ENCODE measurements around the gene SPAG17.

Gene SPAG17

DNA sequence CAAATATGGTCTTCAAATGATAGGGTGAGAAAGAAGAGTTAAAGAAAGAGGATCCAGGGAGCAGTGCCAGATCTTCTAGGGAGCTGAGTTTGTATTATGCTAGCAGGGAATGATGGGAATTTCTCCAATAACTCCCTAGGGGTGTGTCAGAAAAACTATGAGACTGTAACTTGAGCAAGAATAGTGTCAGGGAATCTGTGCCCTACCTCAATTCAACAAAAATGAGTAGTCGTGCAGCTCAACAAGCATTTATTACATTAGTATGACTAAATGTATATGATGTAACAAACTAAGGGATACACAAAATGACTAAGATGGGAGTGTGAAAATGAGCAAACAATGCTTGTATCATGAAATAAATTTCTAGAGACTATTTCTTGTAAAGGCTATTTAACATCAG lies 24.2 kb downstream of the SPAG17 start:
- no peak for FAIRE-seq

DNA sequence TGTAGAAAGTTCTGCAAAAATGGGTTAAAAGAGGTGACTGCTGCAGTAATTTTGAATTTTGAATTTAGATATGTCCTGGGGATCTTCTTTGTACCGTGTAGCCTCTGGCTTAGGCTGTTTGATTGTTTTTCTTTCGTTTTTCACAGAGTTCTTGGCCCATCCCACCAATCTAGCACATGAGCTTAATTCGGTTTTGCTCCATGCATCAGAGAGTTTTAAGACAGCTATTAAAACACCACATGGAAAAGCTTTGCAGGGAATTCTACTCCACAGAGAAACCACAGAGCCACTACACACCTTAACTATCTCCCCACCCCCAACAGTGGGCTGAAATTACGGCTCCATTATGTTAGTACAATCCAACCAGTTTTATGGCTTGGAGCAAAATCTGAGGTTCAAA lies 25.5 kb downstream of the SPAG17 start:
- DNase-seq (ENCODE audit: low spot score): peak; percentile 65

More for the DNA sequence above, 24.2 kb downstream of the SPAG17 start:
- no peak for DNase-seq (ENCODE audit: low spot score)

DNA sequence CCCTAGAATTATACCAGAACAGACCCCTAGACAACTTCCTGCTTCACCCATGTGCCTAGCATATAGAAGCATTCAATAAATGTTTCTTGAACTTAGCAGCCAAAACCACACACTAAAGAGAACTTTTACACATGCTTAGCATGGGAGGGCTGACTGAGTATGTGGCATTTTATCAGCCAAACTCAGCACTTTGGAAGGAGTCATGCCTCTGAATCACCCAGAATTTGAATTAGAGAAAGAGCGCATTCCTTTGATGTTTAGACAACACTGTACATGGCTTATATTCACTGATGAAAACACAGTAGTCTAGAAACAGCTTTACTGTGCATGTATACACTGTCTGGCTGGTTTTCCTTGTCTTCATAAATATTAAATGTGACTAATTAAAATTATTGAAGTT lies 26.1 kb downstream of the SPAG17 start:
- DNase-seq (ENCODE audit: low spot score) (peak; percentile 75), FAIRE-seq (peak; percentile 89)

More for the DNA sequence above, 25.5 kb downstream of the SPAG17 start:
- no peak for FAIRE-seq

DNA sequence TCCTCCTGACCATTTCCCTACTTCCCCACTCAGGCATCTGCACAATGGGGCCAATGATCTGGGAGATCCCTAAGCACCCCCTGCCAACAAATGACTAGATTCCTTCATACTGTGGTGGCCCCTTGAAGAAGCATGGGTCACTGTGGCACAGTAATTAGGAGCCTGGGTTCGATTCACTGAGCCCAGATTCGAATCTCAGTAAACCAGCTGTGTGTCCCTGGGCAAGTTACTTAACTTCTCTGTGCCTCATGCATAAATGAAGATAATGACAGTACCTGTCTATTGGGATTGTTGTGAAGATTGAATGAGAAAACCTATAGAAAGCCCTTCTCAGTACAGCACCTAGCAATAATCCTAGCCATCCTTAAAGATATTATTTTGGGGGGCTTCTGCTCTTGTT lies 27.5 kb downstream of the SPAG17 start:
- FAIRE-seq (no peak), DNase-seq (ENCODE audit: low spot score) (no peak)

DNA sequence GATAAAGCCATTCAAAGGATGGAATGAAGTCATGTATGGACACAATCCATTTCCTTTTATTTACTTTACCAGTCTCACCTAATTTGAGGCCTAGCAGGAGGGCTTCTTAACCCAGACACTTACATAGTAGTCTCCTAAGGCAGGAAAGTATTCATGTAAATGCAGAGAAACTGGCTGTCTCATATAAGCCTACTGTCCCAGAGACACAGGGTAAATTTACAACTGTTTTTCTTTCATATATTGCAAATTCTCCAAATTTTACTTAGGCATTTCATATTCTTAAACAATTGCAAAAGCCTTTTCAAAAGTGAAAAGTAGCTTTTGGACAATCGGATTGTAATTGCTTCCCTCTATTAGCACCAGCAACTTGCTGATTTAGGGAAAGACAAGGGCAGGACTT lies 29.9 kb downstream of the SPAG17 start:
- DNase-seq (ENCODE audit: low spot score) (no peak), FAIRE-seq (no peak)

DNA sequence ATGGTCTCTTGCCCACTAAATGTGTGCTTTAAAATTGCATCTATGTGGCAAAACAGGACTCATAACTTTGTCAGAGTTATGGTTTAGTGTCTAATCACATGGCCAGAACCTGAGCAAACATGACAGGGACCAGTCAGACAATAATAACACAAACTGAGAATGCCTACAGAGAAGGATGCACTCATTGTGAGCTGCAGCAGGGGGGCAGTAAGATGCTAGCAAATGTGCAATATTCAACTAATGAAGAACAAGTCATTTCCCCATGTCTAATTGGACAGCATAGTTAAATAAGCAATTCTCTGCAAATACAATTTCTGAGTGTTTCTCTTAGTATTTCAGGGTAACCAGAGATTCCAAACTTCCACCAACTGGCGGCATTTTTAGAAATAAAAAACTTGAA lies 30.8 kb downstream of the SPAG17 start:
- DNase-seq (ENCODE audit: low spot score) (no peak), FAIRE-seq (no peak)

DNA sequence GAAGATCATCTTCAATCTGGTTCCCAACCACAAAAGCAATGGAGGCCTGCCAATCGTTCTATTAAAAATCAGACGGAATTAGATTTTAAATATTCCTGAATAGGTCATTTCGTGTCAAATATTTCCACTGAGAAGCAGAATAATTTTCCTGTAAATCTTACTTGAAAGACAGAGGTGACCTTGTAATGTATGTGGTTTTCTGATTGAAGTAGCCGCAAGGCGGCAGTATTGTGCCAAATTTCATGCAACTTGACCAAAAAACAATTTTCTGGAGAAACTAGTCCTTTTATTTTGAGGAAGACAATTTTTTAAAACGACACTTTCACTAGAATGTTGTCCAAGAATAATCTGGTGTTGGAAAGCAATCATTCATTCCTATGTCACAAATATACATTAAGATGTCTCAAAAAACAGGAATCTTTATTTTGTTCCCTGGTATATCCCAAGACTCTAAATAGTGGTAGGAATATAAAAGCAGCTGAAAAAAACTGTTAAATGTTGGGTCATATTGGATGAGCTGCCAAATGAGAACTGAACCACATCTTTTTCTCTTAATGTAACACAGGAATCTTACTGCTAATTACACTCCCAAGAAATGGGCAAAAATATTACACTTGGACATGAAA lies 33.6 kb downstream of the SPAG17 start:
- peak; percentile 37 for DNase-seq (ENCODE audit: low spot score)

DNA sequence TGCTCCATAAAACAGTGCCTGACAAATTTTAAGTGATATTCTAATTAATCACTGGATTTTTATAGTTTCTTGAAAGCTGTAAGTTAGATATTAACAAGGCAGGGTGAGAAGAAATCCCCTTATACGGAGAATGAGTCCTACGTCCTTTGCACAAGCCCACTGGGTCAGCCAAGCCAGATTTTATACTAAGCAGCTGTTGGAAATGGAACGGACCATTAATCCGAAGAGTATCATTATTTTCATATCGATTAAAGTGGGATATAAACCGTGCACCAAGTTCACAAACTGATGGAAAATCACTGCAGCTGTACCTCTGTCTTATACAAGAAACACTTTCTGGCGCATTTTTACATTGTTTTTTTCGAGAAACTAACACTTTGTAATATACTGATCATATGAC lies 35.2 kb downstream of the SPAG17 start:
- no peak for FAIRE-seq
- no peak for DNase-seq (ENCODE audit: low spot score)

More for the DNA sequence above, 33.6 kb downstream of the SPAG17 start:
- FAIRE-seq: peak; percentile 73

DNA sequence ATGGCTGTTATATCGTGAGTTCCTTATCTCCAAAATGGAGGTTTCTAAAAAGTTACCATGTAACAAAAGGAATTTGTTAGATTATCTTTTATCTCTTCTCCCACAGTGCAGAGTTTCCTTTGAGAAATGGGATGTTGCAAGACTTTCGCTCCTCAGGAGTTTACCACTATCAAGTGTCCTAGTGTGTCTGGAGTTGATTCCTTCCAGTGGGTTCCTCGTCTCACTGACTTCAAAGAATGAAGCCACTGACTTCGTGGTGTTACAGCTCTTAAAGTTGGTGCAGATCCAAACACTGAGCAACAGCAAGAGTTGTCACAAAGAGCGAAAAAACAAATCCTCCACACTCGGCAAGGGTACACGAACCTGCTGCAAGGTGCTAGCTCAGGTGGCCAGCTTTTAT lies 37.0 kb downstream of the SPAG17 start:
- FAIRE-seq (no peak), DNase-seq (ENCODE audit: low spot score) (no peak)

DNA sequence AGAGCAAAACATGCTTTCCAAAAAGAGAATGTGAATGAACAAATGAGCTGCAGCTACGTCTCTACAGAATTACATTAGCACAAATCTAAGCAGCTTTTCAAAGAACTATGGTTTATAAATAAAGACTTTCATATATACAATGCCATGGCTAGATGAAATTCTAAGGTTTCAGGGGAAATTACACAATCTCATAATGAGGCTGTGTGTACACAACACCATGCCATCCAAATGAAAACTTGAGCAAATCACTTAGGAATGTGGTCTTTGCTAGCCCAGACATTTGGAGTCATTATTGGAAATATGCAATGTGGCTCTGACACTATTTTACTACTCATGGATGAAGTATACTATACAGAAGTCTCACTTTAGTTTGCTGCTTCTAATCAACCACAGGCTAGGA lies 37.5 kb downstream of the SPAG17 start:
- FAIRE-seq (no peak), DNase-seq (ENCODE audit: low spot score) (peak; percentile 19)

DNA sequence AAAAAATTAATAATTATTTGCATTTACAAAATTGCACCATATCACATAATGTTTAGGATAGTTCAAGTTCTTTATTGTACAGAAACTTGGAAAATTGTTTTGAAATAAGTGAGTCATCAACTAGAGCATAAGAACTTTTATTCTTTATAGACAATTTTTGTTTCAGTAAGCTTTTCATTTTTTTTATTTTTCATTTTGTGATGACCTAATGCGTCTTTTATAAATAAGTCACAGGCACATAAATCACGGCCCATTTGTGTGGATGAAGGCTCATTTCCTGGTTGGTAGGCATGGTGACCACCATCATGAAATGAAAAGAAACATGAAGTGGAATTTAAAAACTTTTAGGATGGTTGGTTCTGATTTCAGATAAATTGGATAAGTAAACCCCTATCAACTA lies 39.3 kb downstream of the SPAG17 start:
- no peak for FAIRE-seq
- DNase-seq (ENCODE audit: low spot score): no peak

DNA sequence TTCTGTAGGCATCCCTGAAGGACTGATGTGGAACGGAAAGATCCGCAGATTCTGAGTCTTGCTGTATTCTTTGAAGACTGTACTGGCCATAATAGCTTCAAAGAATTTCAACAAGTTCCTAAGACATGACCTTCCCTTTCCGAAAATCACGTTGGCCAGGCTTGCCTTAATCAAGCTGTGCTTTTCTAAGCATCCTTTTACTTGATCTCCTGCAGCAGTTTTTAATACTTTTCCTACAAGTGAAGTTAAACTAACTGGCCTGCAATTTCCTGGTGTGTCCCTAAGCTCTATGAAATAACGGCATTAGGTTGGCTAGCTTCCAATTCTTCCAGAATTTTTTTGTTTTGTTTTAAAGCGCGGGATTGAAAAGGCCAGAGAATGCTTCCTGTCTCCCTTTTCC lies 40.3 kb downstream of the SPAG17 start:
- FAIRE-seq: no peak
- DNase-seq (ENCODE audit: low spot score): no peak

DNA sequence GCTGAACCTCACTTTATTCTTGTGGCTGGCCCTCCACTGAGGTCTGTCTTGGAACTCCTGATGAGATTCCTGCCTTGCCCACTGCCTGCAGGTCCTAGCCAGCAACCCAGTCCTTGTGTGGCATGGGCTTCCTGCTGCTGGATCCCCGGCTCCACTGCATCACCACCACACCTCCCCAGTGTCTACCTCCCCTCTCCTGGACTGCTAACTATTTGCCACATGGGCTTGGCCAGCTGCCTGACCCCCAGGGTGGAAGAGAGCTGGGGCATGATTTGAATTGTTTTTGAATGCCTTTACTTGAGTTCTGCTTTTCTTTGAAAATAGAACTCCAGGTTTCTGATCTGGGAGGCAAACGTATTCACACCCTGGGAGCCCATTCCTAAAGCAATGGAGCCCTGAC lies 41.2 kb downstream of the SPAG17 start:
- DNase-seq (ENCODE audit: low spot score) (no peak), FAIRE-seq (no peak)

DNA sequence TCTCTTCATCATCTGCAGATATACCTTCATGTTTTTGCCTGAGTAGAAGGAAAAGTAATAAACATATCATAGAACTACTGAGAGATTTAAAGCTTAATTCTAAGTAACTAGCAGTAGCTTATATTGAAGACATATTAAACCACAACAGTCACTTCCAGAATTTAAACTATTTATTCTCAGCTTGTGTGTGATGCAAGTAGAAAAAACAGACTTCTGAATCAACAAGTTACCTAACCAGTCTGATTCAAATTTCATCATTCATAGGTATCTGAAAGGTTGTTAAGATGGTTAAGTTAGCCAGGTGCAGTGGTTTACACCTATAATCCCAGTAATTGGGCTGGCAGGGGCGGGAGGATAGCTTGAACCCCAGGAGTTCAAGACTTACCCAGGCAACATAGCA lies 41.9 kb downstream of the SPAG17 start:
- FAIRE-seq (no peak), DNase-seq (ENCODE audit: low spot score) (no peak)

DNA sequence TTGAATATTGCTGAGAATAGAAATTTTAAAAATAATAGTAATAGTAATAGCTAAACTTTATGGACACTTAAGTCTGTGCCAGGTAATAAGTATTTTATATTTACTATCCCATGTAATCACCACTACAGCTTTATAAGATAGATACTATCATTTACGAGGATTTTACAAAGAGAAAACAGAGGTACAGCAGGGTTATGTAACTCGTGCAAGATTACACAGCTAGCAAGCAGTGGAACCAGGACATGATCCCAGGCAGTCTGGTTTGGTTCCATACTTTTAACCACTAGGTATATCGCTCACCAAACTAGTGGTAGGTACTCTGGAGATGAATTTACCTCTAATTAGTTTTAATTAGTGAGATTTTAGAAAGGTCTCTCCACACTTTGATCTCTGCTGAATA lies 42.5 kb downstream of the SPAG17 start:
- no peak for FAIRE-seq
- no peak for DNase-seq (ENCODE audit: low spot score)

DNA sequence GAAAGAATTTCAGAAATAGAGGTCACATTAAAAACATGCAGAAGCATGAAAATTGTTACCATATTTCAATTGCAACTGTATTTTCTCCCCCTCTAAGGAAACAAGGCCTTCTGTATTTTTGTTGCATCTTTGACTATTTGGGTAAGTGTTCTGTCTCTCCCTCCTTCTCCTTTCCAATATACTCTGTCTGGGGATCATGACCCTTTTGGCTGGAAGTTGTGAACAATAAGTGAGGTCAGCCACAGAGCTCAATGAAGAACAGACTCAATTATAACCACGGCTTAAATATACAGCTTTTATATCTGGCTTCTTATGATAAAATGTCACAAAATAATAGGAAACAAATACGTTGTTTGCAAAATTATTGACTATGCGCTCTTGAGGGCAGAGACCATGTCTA lies 47.1 kb downstream of the SPAG17 start:
- DNase-seq (ENCODE audit: low spot score) (no peak), FAIRE-seq (no peak)

DNA sequence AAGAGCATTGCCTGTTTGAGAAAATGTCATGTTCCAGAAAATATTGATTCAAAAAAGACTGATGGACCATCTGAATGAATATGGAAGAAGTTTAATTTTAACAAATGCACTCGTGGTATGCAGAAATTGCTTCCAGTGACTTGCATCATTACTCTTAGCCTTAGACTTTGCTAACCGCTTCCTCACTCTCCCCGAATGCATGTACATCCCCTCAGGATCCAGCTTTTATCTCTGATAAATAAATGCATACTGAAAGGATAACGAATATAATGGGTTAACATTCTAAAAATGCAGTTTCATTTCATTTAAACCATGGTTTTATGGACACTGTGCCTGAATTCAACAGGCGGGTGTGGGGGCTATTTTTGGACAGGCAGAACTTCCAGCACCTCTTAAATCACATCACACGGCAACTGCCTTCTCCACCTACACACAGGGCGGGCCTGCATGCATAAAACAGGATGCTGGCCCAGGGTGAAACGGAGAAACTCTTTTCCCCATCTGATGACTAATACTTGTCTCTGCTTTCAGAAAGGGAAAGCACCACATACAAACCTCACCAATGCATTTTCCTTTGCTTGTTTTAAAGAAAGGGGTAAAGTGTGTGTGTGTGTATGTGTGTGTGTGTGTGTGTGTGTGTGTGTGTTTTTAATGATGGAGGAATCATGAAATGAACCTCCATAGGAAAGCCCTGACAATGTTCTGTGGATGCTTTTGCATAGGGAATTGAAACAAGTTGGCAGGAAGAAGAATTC lies 48.7 kb downstream of the SPAG17 start:
- FAIRE-seq (no peak), DNase-seq (ENCODE audit: low spot score) (no peak)

DNA sequence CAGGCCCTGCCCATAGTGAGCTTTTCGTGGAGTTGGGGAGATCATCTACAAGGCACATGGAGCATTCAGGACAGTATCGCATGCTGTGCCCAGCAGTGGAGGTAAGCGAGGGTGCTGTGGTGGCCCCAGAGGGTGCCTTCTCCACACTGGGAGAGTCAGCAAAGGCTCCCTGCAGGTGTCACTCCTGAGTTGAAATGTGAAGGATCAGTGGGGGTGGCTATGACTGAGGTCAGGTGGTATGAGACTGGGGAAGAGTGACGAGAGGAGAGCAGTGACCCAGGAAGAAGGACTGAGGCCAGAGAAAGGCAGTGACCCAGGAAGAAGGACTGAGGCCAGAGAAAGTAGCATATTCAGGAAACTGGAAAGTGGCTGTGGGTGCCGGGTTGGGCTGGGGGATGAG lies 53.0 kb downstream of the SPAG17 start:
- DNase-seq (ENCODE audit: low spot score): no peak
- FAIRE-seq: no peak

DNA sequence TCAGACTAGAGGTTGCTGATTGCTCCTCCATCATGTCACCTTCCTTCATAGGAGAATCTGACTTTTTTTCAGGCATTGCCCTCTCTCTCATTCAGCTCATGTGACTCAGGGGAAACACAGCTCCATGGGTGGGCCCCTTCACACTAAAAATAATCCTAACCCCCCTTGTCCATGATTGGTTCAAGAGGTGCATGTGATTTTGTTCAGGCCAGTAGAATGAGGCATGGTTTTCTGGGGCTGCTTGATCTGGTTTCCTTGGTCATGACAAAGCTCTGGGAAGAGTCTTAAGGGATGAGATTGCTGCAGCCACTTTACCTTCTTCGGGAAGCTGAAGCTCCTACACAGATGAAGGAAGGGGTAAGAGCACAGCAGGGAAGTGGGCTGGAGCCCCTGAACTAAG lies 56.3 kb downstream of the SPAG17 start:
- FAIRE-seq (no peak), DNase-seq (ENCODE audit: low spot score) (no peak)

DNA sequence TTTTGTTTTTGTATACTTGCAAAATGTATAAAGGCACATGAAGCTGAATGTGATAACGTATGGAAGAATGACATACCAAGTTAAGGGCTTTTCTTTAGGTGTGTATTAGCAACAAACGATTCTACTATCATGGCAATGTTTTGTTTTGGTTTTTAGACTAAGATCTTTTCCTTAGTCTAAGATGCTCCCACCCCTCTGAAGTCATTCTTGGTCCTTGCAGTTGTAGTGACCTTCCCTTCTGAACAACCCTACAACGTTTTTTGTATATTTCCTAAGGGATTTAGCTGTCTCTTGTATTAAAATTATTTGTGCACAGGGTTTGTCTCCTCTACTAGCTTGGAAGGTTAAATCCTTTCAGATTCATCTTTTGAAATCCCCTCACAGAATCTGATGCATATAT lies 61.0 kb downstream of the SPAG17 start:
- no peak for DNase-seq (ENCODE audit: low spot score)
- no peak for FAIRE-seq

DNA sequence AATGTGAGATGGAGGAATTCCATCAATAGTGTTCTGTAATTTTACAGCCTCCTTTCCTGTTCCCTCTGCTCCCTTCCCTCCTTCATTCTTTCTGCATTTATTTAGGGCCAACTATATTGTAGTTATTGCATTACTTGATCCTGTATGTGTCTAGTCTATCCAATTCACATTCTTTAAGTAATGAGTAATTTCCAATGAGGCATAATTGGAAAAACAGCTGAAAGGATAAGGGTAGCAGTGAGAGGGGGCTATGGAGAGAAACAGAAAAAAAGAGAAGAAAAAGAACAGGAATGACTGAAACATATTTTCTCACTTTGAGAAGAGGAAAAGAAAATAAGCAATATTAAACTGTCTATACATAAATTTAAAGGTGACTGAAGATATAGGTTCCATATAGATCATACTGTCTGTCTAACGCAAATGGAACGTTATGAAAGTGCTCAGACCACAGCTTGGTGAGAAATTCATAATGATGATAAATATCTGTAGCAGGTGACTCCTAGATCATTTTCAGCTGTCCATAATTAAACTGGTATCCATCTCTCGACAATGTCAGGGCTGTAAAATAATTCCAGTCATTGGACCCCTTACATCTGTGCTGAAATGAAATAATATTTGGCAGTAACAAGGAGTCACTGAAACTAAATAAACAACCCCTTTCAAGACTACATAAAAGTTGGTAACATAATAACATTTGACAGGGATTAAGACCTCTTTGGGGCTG lies 61.8 kb downstream of the SPAG17 start:
- DNase-seq (ENCODE audit: low spot score): no peak
- FAIRE-seq: no peak

DNA sequence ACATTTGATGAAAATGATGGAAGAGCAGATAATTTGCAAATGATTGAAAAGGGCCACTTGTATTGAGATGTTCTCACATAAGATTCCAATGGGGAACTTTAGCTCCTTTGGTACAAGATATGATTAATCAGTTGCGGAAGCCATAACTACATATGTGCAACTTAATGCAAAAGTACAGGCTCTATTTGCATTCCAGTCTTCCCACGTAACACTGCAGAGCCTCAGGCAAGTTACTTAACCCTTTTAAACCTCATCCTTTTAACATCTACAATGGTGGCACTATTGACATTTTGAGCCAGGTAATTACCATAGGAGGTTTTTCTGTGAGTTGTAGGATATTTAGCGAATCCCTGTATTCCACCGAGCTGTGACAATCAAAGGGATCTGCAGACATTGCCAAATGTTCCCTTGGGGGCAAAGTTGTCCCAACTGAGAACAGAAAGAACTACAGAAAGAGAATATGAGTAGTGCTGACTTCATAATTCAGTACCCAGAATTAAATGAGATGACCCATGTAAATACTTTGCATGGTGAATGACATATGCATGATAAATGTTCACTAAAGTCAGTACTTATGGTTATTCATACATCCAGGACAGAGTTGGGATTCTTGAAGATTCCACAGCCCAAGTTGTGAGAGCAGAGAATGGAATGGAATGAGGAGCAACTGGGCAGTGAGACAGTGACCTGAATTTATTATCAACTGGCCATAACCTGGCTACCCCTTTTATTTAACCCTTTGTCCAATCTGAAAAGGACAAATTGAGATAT lies 62.6 kb downstream of the SPAG17 start:
- no peak for FAIRE-seq

More for the DNA sequence above, 62.6 kb downstream of the SPAG17 start:
- no peak for DNase-seq (ENCODE audit: low spot score)

Measured in RCC 7860 (cell line).